HUES6 (cell line): ENCODE measurements around the gene PSAP.

ENCODE experiments used
- H3K27ac ChIP-seq: 2 replicates; pipeline ENCODE4 v1.7.0; 2013; ENCODE audit warnings: low read depth, mild to moderate bottlenecking, low read length, inconsistent platforms
- H3K27me3 ChIP-seq: 2 replicates; pipeline ENCODE4 v1.6.1; 2013; ENCODE audit warnings: low read length; ENCODE audit not compliant: control insufficient read depth, insufficient read depth
- H3K36me3 ChIP-seq: 2 replicates; pipeline ENCODE4 v1.6.1; 2013; ENCODE audit warnings: low read length; ENCODE audit not compliant: control insufficient read depth, insufficient read depth
- H3K4me1 ChIP-seq: 2 replicates; pipeline ENCODE4 v1.6.1; 2013; ENCODE audit warnings: low read length; ENCODE audit not compliant: control insufficient read depth, insufficient read depth
- H3K4me3 ChIP-seq: 2 replicates; pipeline ENCODE4 v1.5.1; 2013; ENCODE audit warnings: low read depth, low read length
- H3K9ac ChIP-seq: one replicate; pipeline ENCODE4 v1.6.1; 2013; ENCODE audit warnings: mild to moderate bottlenecking, low read length
- H3K9me3 ChIP-seq: 2 replicates; pipeline ENCODE4 v1.6.1; 2013; ENCODE audit warnings: low read depth, low read length; ENCODE audit not compliant: control insufficient read depth, insufficient read depth

PSAP gene

GRCh38 chr10:71784679-71785272 lies 66.3 kb downstream of the PSAP start:
- no peak overlapping the region for H3K27ac ChIP-seq
- H3K36me3 ChIP-seq: no peaks in the 10 kb centered on the region
- no peak overlapping the region for H3K9ac ChIP-seq
- no peak overlapping the region for H3K4me3 ChIP-seq
- H3K4me1 ChIP-seq: peaks cover 9% of the 10 kb centered on the region; the same call in 1 of the 2 replicates
- H3K9me3 ChIP-seq: no peaks in the 10 kb centered on the region
- peaks cover 4% of the 10 kb centered on the region; the same call in 1 of the 2 replicates for H3K27me3 ChIP-seq

GRCh38 chr10:71783917-71784678 lies 67.0 kb downstream of the PSAP start:
- peaks cover 9% of the 10 kb centered on the region; the same call in 1 of the 2 replicates for H3K4me1 ChIP-seq
- no peaks in the 10 kb centered on the region for H3K9me3 ChIP-seq
- no peaks in the 10 kb centered on the region for H3K36me3 ChIP-seq
- no peak overlapping the region for H3K4me3 ChIP-seq
- peaks cover 4% of the 10 kb centered on the region; the same call in 1 of the 2 replicates for H3K27me3 ChIP-seq
- no peak overlapping the region for H3K9ac ChIP-seq
- no peak overlapping the region for H3K27ac ChIP-seq

GRCh38 chr10:71782917-71783490 lies 68.0 kb downstream of the PSAP start:
- H3K27ac ChIP-seq: no peak overlapping the region
- no peak overlapping the region for H3K4me3 ChIP-seq
- peaks cover 9% of the 10 kb centered on the region; the same call in 1 of the 2 replicates for H3K4me1 ChIP-seq
- no peaks in the 10 kb centered on the region for H3K9me3 ChIP-seq
- H3K9ac ChIP-seq: no peak overlapping the region
- H3K27me3 ChIP-seq: peaks cover 4% of the 10 kb centered on the region; the same call in 1 of the 2 replicates
- no peaks in the 10 kb centered on the region for H3K36me3 ChIP-seq

GRCh38 chr10:71782221-71782916 lies 68.7 kb downstream of the PSAP start:
- Histone ChIP-seq H3K27me3 (peaks cover 4% of the 10 kb centered on the region; the same call in 1 of the 2 replicates), H3K9me3 (peaks cover 4% of the 10 kb centered on the region), H3K9ac (no peak overlapping the region), H3K4me1 (peaks cover 9% of the 10 kb centered on the region; the same call in 1 of the 2 replicates), H3K4me3 (no peak overlapping the region), H3K36me3 (no peaks in the 10 kb centered on the region), H3K27ac (no peak overlapping the region)

GRCh38 chr10:71780719-71781118 lies 70.3 kb downstream of the PSAP start:
- H3K4me3 ChIP-seq: no peak overlapping the region
- H3K27ac ChIP-seq: no peak overlapping the region
- no peaks in the 10 kb centered on the region; the same call in 1 of the 2 replicates for H3K27me3 ChIP-seq
- H3K9ac ChIP-seq: no peak overlapping the region
- H3K36me3 ChIP-seq: no peaks in the 10 kb centered on the region
- peaks cover 9% of the 10 kb centered on the region for H3K9me3 ChIP-seq
- H3K4me1 ChIP-seq: peaks cover 9% of the 10 kb centered on the region; the same call in 1 of the 2 replicates

GRCh38 chr10:71780156-71780555 lies 70.9 kb downstream of the PSAP start:
- Histone ChIP-seq H3K4me3 (no peak overlapping the region), H3K9ac (no peak overlapping the region), H3K27me3 (no peaks in the 10 kb centered on the region; the same call in 1 of the 2 replicates), H3K27ac (no peak overlapping the region), H3K4me1 (peaks cover 9% of the 10 kb centered on the region; the same call in 1 of the 2 replicates), H3K36me3 (no peaks in the 10 kb centered on the region), H3K9me3 (peaks cover 9% of the 10 kb centered on the region)

GRCh38 chr10:71779641-71780040 lies 71.4 kb downstream of the PSAP start:
- no peak overlapping the region for H3K27ac ChIP-seq
- H3K9ac ChIP-seq: no peak overlapping the region
- H3K36me3 ChIP-seq: no peaks in the 10 kb centered on the region
- peaks cover 9% of the 10 kb centered on the region for H3K9me3 ChIP-seq
- peaks cover 1% of the 10 kb centered on the region; the same call in 1 of the 2 replicates for H3K27me3 ChIP-seq
- H3K4me1 ChIP-seq: peaks cover 9% of the 10 kb centered on the region; the same call in 1 of the 2 replicates
- no peak overlapping the region for H3K4me3 ChIP-seq

- no peak overlapping the region for H3K4me3 ChIP-seq
- peaks cover 13% of the 10 kb centered on the region for H3K27me3 ChIP-seq
- no peak overlapping the region for H3K27ac ChIP-seq
- peaks cover 9% of the 10 kb centered on the region for H3K4me1 ChIP-seq
- peaks cover 9% of the 10 kb centered on the region for H3K9me3 ChIP-seq
- no peaks in the 10 kb centered on the region for H3K36me3 ChIP-seq
- no peak overlapping the region for H3K9ac ChIP-seq
Measured at GRCh38 chr10:71778071-71778825, 72.8 kb downstream of the PSAP start.

GRCh38 chr10:71777213-71777985 lies 73.7 kb downstream of the PSAP start:
- H3K4me1 ChIP-seq: peaks cover under 1% of the 10 kb centered on the region; the same call in 1 of the 2 replicates
- no peak overlapping the region for H3K4me3 ChIP-seq
- H3K36me3 ChIP-seq: no peaks in the 10 kb centered on the region
- H3K9ac ChIP-seq: no peak overlapping the region
- H3K27me3 ChIP-seq: peaks cover 21% of the 10 kb centered on the region
- H3K9me3 ChIP-seq: peaks cover 9% of the 10 kb centered on the region
- no peak overlapping the region for H3K27ac ChIP-seq
